KMS-11 (cell line): ENCODE measurements around the gene GRIP1.

Experiments
- H2AFZ ChIP-seq: fragments of 200-600 bp; sonication (generic); 2 replicates; pipeline ENCODE4 v1.6.1; 2016; ENCODE audit warnings: antibody characterized with exemption, mixed run types, low read depth
- H3K27ac ChIP-seq: fragments of 200-600 bp; sonication (generic); 2 replicates; pipeline ENCODE4 v1.6.1; 2016; ENCODE audit warnings: mild to moderate bottlenecking, mixed run types
- H3K27me3 ChIP-seq: fragments of 200-600 bp; sonication (generic); 2 replicates; pipeline ENCODE4 v1.6.1; 2017; ENCODE audit warnings: mild to moderate bottlenecking, low read depth, mixed run types, moderate library complexity; ENCODE audit not compliant: insufficient read depth
- H3K36me3 ChIP-seq: fragments of 200-600 bp; sonication (generic); 2 replicates; pipeline ENCODE4 v1.6.1; 2017; ENCODE audit warnings: mild to moderate bottlenecking, mixed run types; ENCODE audit not compliant: insufficient read depth
- H3K4me1 ChIP-seq: fragments of 200-600 bp; sonication (generic); 2 replicates; pipeline ENCODE4 v1.6.1; 2016; ENCODE audit warnings: mild to moderate bottlenecking, low read depth, mixed run types; ENCODE audit not compliant: poor library complexity, severe bottlenecking
- H3K4me2 ChIP-seq: fragments of 200-600 bp; sonication (generic); 2 replicates; pipeline ENCODE4 v1.7.0; 2016; ENCODE audit warnings: mild to moderate bottlenecking, mixed run types
- H3K4me3 ChIP-seq: fragments of 200-600 bp; sonication (generic); IDR thresholded peaks from 2 replicates; pipeline ENCODE4 v1.6.1; 2017; ENCODE audit warnings: low read depth, low read length, mixed read lengths; ENCODE audit not compliant: insufficient read depth
- H3K79me2 ChIP-seq: fragments of 200-600 bp; sonication (generic); 2 replicates; pipeline ENCODE4 v1.6.1; 2016; ENCODE audit warnings: low read depth, mixed run types; ENCODE audit not compliant: insufficient read depth
- H3K9ac ChIP-seq: fragments of 200-600 bp; sonication (generic); 2 replicates; pipeline ENCODE4 v1.6.1; 2016; ENCODE audit warnings: mild to moderate bottlenecking, mixed run types
- H4K20me1 ChIP-seq: fragments of 200-600 bp; sonication (generic); 2 replicates; pipeline ENCODE4 v1.6.1; 2016; ENCODE audit warnings: mild to moderate bottlenecking, mixed run types; ENCODE audit not compliant: insufficient read depth
- TF ChIP-seq, protein P1 (sequence below): fragments of 200-600 bp; sonication (generic); conservative IDR thresholded peaks from 2 replicates; pipeline ENCODE4 v1.6.1; 2017; ENCODE audit warnings: low read depth, mild to moderate bottlenecking, antibody characterized with exemption, low read length, moderate library complexity, mixed read lengths

The GRIP1 gene

DNA sequence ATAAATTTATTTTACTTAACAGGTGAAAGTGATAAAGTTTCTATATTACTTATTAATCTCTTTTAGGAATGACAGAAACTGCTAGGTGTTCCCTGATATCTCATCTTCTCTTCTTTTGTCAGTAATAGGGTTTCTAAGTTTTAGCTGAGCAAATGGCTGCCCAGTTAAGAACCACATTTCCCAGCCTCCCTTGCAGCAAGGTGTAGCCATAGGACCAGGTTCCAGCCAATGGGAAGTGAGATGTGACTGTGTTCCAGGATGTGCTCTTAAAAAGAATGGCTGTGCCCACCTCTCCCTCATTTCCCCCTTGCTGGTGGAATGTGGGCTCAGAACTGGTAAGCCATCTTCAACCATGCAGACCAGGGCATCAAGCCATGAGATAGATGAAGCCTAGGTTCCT, 210.9 kb downstream of the GRIP1 start:
- Histone ChIP-seq H3K9ac (no peak overlapping the region), H3K4me1 (no peaks in the 10 kb centered on the region), H3K4me3 (no peak overlapping the region), H4K20me1 (no peaks in the 10 kb centered on the region), H3K36me3 (no peaks in the 10 kb centered on the region), H3K27me3 (no peaks in the 10 kb centered on the region), H3K4me2 (no peak overlapping the region), H3K27ac (no peak overlapping the region), H3K79me2 (no peaks in the 10 kb centered on the region), H2AFZ (no peak overlapping the region)
- TF ChIP-seq, protein P1, sequence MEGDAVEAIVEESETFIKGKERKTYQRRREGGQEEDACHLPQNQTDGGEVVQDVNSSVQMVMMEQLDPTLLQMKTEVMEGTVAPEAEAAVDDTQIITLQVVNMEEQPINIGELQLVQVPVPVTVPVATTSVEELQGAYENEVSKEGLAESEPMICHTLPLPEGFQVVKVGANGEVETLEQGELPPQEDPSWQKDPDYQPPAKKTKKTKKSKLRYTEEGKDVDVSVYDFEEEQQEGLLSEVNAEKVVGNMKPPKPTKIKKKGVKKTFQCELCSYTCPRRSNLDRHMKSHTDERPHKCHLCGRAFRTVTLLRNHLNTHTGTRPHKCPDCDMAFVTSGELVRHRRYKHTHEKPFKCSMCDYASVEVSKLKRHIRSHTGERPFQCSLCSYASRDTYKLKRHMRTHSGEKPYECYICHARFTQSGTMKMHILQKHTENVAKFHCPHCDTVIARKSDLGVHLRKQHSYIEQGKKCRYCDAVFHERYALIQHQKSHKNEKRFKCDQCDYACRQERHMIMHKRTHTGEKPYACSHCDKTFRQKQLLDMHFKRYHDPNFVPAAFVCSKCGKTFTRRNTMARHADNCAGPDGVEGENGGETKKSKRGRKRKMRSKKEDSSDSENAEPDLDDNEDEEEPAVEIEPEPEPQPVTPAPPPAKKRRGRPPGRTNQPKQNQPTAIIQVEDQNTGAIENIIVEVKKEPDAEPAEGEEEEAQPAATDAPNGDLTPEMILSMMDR: no peak

DNA sequence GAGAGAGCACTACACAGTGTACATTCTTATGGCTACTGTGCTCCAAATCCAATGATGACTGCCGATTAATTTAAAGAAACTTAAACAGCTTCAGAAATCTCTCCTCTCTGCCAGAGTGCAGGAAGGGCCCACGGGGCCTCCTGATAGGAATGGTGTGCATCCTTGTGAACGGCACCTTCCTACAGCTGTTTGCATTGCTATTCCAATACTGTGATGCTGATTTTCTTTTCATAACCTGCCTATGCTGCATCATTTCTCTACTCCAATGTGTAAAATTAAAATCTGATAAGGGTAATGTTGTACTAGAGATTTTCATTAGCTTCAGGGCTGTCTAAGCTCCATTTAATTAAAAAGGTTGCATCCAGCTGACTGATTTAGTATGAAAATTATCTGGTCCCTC, 217.5 kb downstream of the GRIP1 start:
- Histone ChIP-seq H4K20me1 (no peaks in the 10 kb centered on the region), H3K4me3 (no peak overlapping the region), H3K4me2 (no peak overlapping the region), H3K27me3 (no peaks in the 10 kb centered on the region), H3K9ac (no peak overlapping the region), H2AFZ (no peak overlapping the region), H3K27ac (no peak overlapping the region), H3K4me1 (no peaks in the 10 kb centered on the region), H3K36me3 (no peaks in the 10 kb centered on the region), H3K79me2 (no peaks in the 10 kb centered on the region)
- TF ChIP-seq, protein P1: no peak

DNA sequence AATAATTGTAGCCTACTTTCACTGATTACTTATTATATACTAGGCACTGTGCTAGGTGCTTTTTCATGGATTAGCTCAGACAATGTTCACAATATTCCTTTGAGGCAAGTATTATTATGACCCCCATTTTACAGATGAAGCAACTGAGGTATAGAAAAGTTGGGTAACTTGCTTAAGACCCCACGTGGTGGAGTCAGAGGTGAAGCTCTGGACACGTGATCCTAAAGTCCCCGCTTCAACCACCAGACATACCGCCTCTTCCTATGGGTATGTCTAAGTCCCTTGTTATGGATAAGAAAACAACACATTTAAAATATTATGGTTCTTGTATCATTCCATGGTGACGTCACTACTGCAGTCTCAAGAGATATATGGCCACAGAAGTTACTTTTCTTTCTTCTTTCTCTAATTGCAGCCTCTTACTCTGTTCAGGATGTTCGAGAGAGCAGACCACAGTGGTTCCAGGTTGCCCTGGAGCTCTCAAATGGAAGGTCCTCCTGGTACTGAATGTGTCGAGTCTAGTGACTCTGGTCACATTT, 218.9 kb downstream of the GRIP1 start:
- H3K4me1 ChIP-seq: no peaks in the 10 kb centered on the region
- H4K20me1 ChIP-seq: no peaks in the 10 kb centered on the region
- no peaks in the 10 kb centered on the region for H3K36me3 ChIP-seq
- H2AFZ ChIP-seq: no peak overlapping the region
- no peak overlapping the region for H3K4me2 ChIP-seq
- no peaks in the 10 kb centered on the region for H3K27me3 ChIP-seq
- no peaks in the 10 kb centered on the region for H3K79me2 ChIP-seq
- H3K27ac ChIP-seq: no peak overlapping the region
- H3K9ac ChIP-seq: no peak overlapping the region
- TF ChIP-seq, protein P1: no peak
- H3K4me3 ChIP-seq: no peak overlapping the region

DNA sequence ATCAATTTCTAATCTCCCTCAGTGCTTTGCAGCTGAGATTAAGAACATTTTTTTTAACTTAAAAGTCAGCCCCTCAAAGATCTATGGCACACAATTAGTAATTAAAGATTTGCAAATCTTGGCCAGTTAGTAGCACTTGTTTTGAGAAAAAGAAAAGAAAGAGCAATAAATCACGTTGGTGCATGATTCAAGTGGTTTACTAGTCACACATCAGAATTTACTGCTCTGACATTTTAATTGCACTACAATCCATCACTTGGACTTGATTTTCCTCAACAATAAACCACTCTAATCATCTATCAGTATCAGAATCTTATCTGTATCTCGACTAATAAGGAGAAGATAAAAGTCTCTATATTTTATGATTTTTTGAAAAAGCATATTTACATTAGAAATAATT, 222.3 kb downstream of the GRIP1 start:
- H4K20me1 ChIP-seq: no peaks in the 10 kb centered on the region
- H3K9ac ChIP-seq: no peak overlapping the region
- no peak overlapping the region for H3K27ac ChIP-seq
- no peak overlapping the region for H2AFZ ChIP-seq
- H3K27me3 ChIP-seq: no peaks in the 10 kb centered on the region
- no peaks in the 10 kb centered on the region for H3K36me3 ChIP-seq
- no peak overlapping the region for H3K4me3 ChIP-seq
- no peaks in the 10 kb centered on the region for H3K4me1 ChIP-seq
- H3K4me2 ChIP-seq: no peak overlapping the region
- no peaks in the 10 kb centered on the region for H3K79me2 ChIP-seq
- TF ChIP-seq, protein P1: no peak
